GM23248 (cell line): ENCODE results near the gene GTF2H3.

Source experiments
- EZH2 ChIP-seq: fragments of 200-600 bp; sonication (generic); IDR thresholded peaks from 2 replicates; pipeline ENCODE4 v1.6.1; 2018; ENCODE audit warnings: antibody characterized with exemption, mild to moderate bottlenecking; ENCODE audit not compliant: insufficient read depth, poor library complexity, severe bottlenecking
- EZH2phosphoT487 ChIP-seq: fragments of 200-600 bp; sonication (generic); IDR thresholded peaks from 2 replicates; pipeline ENCODE4 v1.6.1; 2018; ENCODE audit warnings: antibody characterized with exemption, moderate library complexity, mild to moderate bottlenecking, low read depth; ENCODE audit not compliant: insufficient read depth

- TF ChIP-seq EZH2phosphoT487: no peak
- no peak for TF ChIP-seq EZH2
Measured at GRCh38 chr12:123670882-123671728, 37.5 kb downstream of the GTF2H3 start, which contains the start of gene TCTN2.
